Measurements from ENCODE around the gene TFDP3.

TFDP3 gene

GRCh38 chrX:133185938-133186337, 32.2 kb downstream of the TFDP3 start:
- no peak for DNase-seq

- no peak for DNase-seq
Observed at GRCh38 chrX:133185119-133185518, 33.0 kb downstream of the TFDP3 start.

- no peak for DNase-seq
Observed at GRCh38 chrX:133183806-133184205, 34.3 kb downstream of the TFDP3 start.

GRCh38 chrX:133179500-133179899, 38.7 kb downstream of the TFDP3 start:
- no peak for DNase-seq

- no peak for DNase-seq
Observed at GRCh38 chrX:133177202-133177601, 41.0 kb downstream of the TFDP3 start.

GRCh38 chrX:133175605-133176004, 42.5 kb downstream of the TFDP3 start:
- DNase-seq, result no peak

GRCh38 chrX:133175162-133175561, 43.0 kb downstream of the TFDP3 start:
- no peak for DNase-seq

DNA sequence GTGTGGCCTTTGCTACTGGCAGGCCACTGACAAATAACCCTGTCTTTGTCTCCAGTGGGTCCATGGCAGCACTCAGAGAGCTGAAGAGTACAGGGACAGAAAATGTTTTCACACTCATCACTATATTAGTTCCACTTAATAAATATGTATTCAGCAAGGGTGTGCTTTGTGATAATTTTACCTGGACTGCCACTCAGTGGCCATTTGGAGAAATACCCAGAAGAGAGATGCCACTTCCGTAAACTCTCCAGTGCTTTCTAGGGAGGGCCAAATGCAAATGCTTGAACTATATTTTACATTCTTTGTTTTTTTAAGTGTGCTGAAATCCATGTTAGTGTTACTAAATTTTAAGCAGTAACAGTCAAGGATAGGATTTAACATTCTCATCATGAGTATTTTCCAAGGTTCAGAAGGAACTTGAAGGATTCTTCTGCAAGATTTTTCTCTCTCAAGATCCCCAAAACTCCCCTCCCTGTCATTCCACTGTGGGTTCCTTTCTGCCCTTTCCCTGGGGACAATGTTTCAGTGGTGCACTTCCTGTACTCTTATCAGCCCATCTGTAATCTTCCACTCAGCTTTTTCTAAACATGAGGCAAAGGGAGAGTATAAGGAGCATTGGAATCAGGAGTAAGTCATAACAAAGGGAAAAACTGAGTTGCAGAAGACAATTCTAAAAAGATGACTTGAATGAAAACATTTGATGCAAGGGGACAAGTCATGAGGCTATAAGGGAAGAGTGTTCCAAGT, 46.0 kb downstream of the TFDP3 start:
- DNase-seq, result no peak
